ENCODE results near the gene MRPS21.

GRCh38 chr1:150293433-150294253, at the start of gene MRPS21:
- TF ChIP-seq ZNF274 (IDR thresholded peaks at IDR 0.05; ENCODE audit: low read length) (no peak), ZNF274 (tag by site-specific recombination; IDR thresholded peaks at IDR 0.05; ENCODE audit: borderline replicate concordance) (no peak), BCL11A (tag by site-specific recombination; IDR thresholded peaks at IDR 0.05; ENCODE audit: low read depth) (no peak), ZNF529 (tag by site-specific recombination; IDR thresholded peaks at IDR 0.05; ENCODE audit: insufficient replicate concordance) (no peak), ZNF610 (tag by site-specific recombination; IDR thresholded peaks at IDR 0.05; ENCODE audit: borderline replicate concordance) (no peak), ZNF473 (tag by site-specific recombination; IDR thresholded peaks at IDR 0.05) (no peak), ZBTB17 (tag by site-specific recombination; IDR thresholded peaks at IDR 0.05) (peak; percentile 96), SP2 (tag by site-specific recombination; IDR thresholded peaks at IDR 0.05) (peak; percentile 80), ZNF248 (tag by site-specific recombination; IDR thresholded peaks at IDR 0.05) (no peak), ZBTB1 (tag by site-specific recombination; IDR thresholded peaks at IDR 0.05) (no peak), ZNF174 (tag by site-specific recombination; IDR thresholded peaks at IDR 0.05) (no peak), ZNF416 (tag by site-specific recombination; IDR thresholded peaks at IDR 0.05) (no peak)
- TF ChIP-seq, protein P1, sequence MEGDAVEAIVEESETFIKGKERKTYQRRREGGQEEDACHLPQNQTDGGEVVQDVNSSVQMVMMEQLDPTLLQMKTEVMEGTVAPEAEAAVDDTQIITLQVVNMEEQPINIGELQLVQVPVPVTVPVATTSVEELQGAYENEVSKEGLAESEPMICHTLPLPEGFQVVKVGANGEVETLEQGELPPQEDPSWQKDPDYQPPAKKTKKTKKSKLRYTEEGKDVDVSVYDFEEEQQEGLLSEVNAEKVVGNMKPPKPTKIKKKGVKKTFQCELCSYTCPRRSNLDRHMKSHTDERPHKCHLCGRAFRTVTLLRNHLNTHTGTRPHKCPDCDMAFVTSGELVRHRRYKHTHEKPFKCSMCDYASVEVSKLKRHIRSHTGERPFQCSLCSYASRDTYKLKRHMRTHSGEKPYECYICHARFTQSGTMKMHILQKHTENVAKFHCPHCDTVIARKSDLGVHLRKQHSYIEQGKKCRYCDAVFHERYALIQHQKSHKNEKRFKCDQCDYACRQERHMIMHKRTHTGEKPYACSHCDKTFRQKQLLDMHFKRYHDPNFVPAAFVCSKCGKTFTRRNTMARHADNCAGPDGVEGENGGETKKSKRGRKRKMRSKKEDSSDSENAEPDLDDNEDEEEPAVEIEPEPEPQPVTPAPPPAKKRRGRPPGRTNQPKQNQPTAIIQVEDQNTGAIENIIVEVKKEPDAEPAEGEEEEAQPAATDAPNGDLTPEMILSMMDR (tag by site-specific recombination; IDR thresholded peaks at IDR 0.05), result no peak
- TF ChIP-seq, protein P2, sequence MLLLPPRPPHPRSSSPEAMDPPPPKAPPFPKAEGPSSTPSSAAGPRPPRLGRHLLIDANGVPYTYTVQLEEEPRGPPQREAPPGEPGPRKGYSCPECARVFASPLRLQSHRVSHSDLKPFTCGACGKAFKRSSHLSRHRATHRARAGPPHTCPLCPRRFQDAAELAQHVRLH (tag by site-specific recombination; IDR thresholded peaks at IDR 0.05), result peak; percentile 100
